ENCODE results near the gene BSN.

GRCh38 chr3:49625071-49625470, 70.8 kb downstream of the BSN start:
- TF ChIP-seq, protein P1, sequence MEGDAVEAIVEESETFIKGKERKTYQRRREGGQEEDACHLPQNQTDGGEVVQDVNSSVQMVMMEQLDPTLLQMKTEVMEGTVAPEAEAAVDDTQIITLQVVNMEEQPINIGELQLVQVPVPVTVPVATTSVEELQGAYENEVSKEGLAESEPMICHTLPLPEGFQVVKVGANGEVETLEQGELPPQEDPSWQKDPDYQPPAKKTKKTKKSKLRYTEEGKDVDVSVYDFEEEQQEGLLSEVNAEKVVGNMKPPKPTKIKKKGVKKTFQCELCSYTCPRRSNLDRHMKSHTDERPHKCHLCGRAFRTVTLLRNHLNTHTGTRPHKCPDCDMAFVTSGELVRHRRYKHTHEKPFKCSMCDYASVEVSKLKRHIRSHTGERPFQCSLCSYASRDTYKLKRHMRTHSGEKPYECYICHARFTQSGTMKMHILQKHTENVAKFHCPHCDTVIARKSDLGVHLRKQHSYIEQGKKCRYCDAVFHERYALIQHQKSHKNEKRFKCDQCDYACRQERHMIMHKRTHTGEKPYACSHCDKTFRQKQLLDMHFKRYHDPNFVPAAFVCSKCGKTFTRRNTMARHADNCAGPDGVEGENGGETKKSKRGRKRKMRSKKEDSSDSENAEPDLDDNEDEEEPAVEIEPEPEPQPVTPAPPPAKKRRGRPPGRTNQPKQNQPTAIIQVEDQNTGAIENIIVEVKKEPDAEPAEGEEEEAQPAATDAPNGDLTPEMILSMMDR (IDR thresholded peaks at IDR 0.05): no peak
- no peak for TF ChIP-seq POLR2A (IDR thresholded peaks at IDR 0.05)
